ENCODE results near the gene SERPINA5. TPM values are rescaled to one million over a fixed set of nuclear protein-coding genes. Genes with fewer than 3 reads are reported as not detected.

Gene SERPINA5
- polyA plus RNA-seq, 2 of the 4 experiments (the other 2 are of a cell fraction) = 0.74 to 0.78 TPM

GRCh38 chr14:94632305-94632590 is 51.0 kb downstream of the SERPINA5 start:
- Histone ChIP-seq H3K4me1 (peaks cover 10% of the 10 kb centered on the region; the same call in 2 of the 3 replicates), H3K4me2 (no peak overlapping the region), H3K27ac (no peak overlapping the region), H3K9me3 (peaks cover 16% of the 10 kb centered on the region), H3K4me3 (no peak overlapping the region)
- POLR2A ChIA-PET = no interaction called here
- CTCF ChIA-PET = interaction anchor here (0.6 to 1.0 kb wide), 3 partner anchors 15 to 1297 kb away, joined by 3 to 4 read pairs (median 4); no protein-coding TSS in a partner anchor
- TF ChIP-seq MYC (IDR thresholded peaks at IDR 0.05; ENCODE audit: borderline replicate concordance, low read length) = no peak
- TF ChIP-seq HMGXB4 (CRISPR knock-in tag; IDR thresholded peaks at IDR 0.05; ENCODE audit: borderline replicate concordance) = no peak
- TF ChIP-seq JUN (IDR thresholded peaks at IDR 0.05) = no peak
- no peak for TF ChIP-seq CHD2 (IDR thresholded peaks at IDR 0.05; ENCODE audit: low read length, partially characterized antibody)
- TF ChIP-seq FOSL2 (IDR thresholded peaks at IDR 0.05) = no peak
- TF ChIP-seq FOSL2 (CRISPR knock-in tag; IDR thresholded peaks at IDR 0.05) = no peak
- TF ChIP-seq HEYL (CRISPR knock-in tag; IDR thresholded peaks at IDR 0.05) = no peak
- no peak for TF ChIP-seq BHLHE40 (IDR thresholded peaks at IDR 0.05; ENCODE audit: low read depth, low read length)
- no peak for TF ChIP-seq NFE2L2 (conservative IDR thresholded peaks at IDR 0.05; ENCODE audit: low read length)
- no peak for TF ChIP-seq MAFK (IDR thresholded peaks at IDR 0.05; ENCODE audit: partially characterized antibody)
- ATAC-seq (no peak), DNase-seq (ENCODE audit: low read depth in 1 of 2, low spot score in 1 of 2) (no peak), FAIRE-seq (no peak)
- 39% methylated on average over 2 of the region's 4 CpGs for WGBS (ENCODE audit: missing lambda C conversion rate)

- DNase-seq (ENCODE audit: low read depth in 1 of 2, low spot score in 1 of 2) (no peak), ATAC-seq (no peak), FAIRE-seq (no peak)
- CTCF ChIA-PET = interaction anchor here (0.8 to 1.3 kb wide), 4 partner anchors 12 to 147 kb away, joined by 3 to 4 read pairs (median 4); no protein-coding TSS in a partner anchor
- Histone ChIP-seq H3K4me3 (no peak overlapping the region), H3K4me2 (no peak overlapping the region), H3K27ac (no peak overlapping the region), H3K4me1 (peaks cover 10% of the 10 kb centered on the region; the same call in 2 of the 3 replicates), H3K9me3 (peaks cover 16% of the 10 kb centered on the region)
- POLR2A ChIA-PET = no interaction called here
- no peak for TF ChIP-seq JUN (IDR thresholded peaks at IDR 0.05)
- TF ChIP-seq SMC3 (IDR thresholded peaks at IDR 0.05) = no peak
- TF ChIP-seq POLR2A (IDR thresholded peaks at IDR 0.05; ENCODE audit: low read length) = no peak
- no peak for TF ChIP-seq RAD21 (conservative IDR thresholded peaks at IDR 0.05 in 1 of 2, IDR thresholded peaks at IDR 0.05 in 1 of 2)
- TF ChIP-seq HES2 (IDR thresholded peaks at IDR 0.05) = no peak
- no peak for TF ChIP-seq CBX8 (IDR thresholded peaks at IDR 0.05)
- 50% methylated on average over 4 of the region's 6 CpGs for WGBS (ENCODE audit: missing lambda C conversion rate)
These were observed 51.9 kb downstream of the SERPINA5 start for GRCh38 chr14:94633121-94633520.

DNA sequence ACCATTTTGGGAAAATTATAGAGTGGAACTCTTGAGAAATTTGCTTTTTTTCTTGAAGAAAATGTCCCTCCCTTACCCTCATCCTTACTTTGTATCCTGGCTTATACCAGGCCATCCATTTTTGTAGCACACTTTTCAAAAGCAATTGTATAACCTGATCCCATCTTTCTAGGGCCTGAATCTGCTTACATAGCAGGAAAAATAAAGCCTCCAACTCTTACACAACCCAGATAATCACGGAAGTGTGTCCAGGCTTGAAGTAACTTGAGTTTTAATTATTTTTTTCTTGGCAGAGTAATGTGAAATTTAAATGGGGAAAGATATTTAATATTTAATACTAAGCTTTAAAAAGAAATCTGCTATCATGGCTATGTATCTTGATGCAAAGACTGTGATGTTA is 53.9 kb downstream of the SERPINA5 start:
- TF ChIP-seq POLR2A (IDR thresholded peaks at IDR 0.05; ENCODE audit: low read length) (no peak), HEYL (CRISPR knock-in tag; IDR thresholded peaks at IDR 0.05) (no peak), PBX3 (IDR thresholded peaks at IDR 0.05) (no peak), RCOR1 (IDR thresholded peaks at IDR 0.05; ENCODE audit: low read depth, low read length) (no peak), CHD4 (IDR thresholded peaks at IDR 0.05; ENCODE audit: borderline replicate concordance) (no peak), GATA3 (IDR thresholded peaks at IDR 0.05; ENCODE audit: borderline replicate concordance) (no peak), ELK1 (IDR thresholded peaks at IDR 0.05; ENCODE audit: low read depth, low read length) (no peak), TP53 (CRISPR knock-in tag; IDR thresholded peaks at IDR 0.05) (no peak), CBX8 (IDR thresholded peaks at IDR 0.05) (no peak), KDM5A (IDR thresholded peaks at IDR 0.05) (no peak), MAFK (IDR thresholded peaks at IDR 0.05; ENCODE audit: partially characterized antibody) (no peak), FOSB (CRISPR knock-in tag; IDR thresholded peaks at IDR 0.05) (no peak), MYC (IDR thresholded peaks at IDR 0.05; ENCODE audit: borderline replicate concordance, low read length) (no peak), SREBF2 (IDR thresholded peaks at IDR 0.05) (no peak), MAX (IDR thresholded peaks at IDR 0.05) (no peak), ZC3H11A (IDR thresholded peaks at IDR 0.05) (no peak), NFE2L2 (conservative IDR thresholded peaks at IDR 0.05; ENCODE audit: low read length) (no peak), HDAC2 (IDR thresholded peaks at IDR 0.05) (no peak)
- ATAC-seq = no peak

More for the DNA sequence above, 53.9 kb downstream of the SERPINA5 start:
- H3K9me3 ChIP-seq = peaks cover 9% of the 10 kb centered on the region
- no peak for DNase-seq (ENCODE audit: low read depth in 1 of 2, low spot score in 1 of 2)
- WGBS (ENCODE audit: missing lambda C conversion rate) = 67% methylated on average over 1 of the region's 1 CpG
- FAIRE-seq = no peak
- CTCF ChIA-PET = no interaction called here
- H3K4me3 ChIP-seq = no peak overlapping the region
- no peak overlapping the region for H3K27ac ChIP-seq
- POLR2A ChIA-PET = no interaction called here
- peaks cover 16% of the 10 kb centered on the region for H3K4me1 ChIP-seq
- H3K4me2 ChIP-seq = no peak overlapping the region

All from A549 (cell line).